AG04450 (cell line): Measurements from ENCODE around the gene ITGA7. TPM values are rescaled to one million over a fixed set of nuclear protein-coding genes. Genes with fewer than 3 reads are reported as not detected.
A peak's percentile ranks its signal among the peaks of the same experiment; 100 is the strongest.

ENCODE experiments used
- CTCF ChIA-PET: fragments of 300-600, 350-600 bp; formaldehyde crosslinking; extraction: SDS; loops from one replicate; lab custom pipeline; 2022; ENCODE audit warnings: antibody characterized with exemption, inconsistent platforms; lab: Charles Lee
- POLR2A ChIA-PET: fragments of 350-600 bp; formaldehyde crosslinking; extraction: SDS; loops from one replicate; lab custom pipeline; 2021; ENCODE audit warnings: antibody characterized with exemption, inconsistent platforms; lab: Yijun Ruan, JAX
- DNase-seq: peaks from one replicate; pipeline ENCODE4 v3.0.0-alpha.2; 2011; ENCODE audit warnings: low read depth, low spot score
- H3K27ac ChIP-seq: one replicate; pipeline ENCODE4 v1.5.1; 2012; ENCODE audit warnings: low read depth, low read length, control low read depth
- H3K27me3 ChIP-seq: one replicate; pipeline ENCODE4 v1.6.0; 2012; ENCODE audit warnings: low read length; ENCODE audit not compliant: control insufficient read depth, insufficient read depth
- H3K4me3 ChIP-seq: 2 replicates; pipeline ENCODE4 v1.5.1; 2011; ENCODE audit warnings: mild to moderate bottlenecking, low read depth, low read length, control low read depth
- H3K9me3 ChIP-seq: 2 replicates; pipeline ENCODE4 v1.5.1; 2012; ENCODE audit warnings: low read length; ENCODE audit not compliant: control insufficient read depth, insufficient read depth
- polyA plus RNA-seq: library from polyadenylated mRNA; depleted of rRNA; stranded (reverse); fragments of >200 nt; gene quantifications from 2 replicates; pipeline ENCODE4 v1.2.3, GENCODE V29; 2011
- TF ChIP-seq, protein P1 (sequence below): IDR thresholded peaks from 2 replicates; pipeline ENCODE4 v1.5.1; 2011; ENCODE audit warnings: low read depth, low read length, control low read depth, inconsistent platforms

The ITGA7 gene
- polyA plus RNA-seq, 1 experiment = 9.1 TPM

DNA sequence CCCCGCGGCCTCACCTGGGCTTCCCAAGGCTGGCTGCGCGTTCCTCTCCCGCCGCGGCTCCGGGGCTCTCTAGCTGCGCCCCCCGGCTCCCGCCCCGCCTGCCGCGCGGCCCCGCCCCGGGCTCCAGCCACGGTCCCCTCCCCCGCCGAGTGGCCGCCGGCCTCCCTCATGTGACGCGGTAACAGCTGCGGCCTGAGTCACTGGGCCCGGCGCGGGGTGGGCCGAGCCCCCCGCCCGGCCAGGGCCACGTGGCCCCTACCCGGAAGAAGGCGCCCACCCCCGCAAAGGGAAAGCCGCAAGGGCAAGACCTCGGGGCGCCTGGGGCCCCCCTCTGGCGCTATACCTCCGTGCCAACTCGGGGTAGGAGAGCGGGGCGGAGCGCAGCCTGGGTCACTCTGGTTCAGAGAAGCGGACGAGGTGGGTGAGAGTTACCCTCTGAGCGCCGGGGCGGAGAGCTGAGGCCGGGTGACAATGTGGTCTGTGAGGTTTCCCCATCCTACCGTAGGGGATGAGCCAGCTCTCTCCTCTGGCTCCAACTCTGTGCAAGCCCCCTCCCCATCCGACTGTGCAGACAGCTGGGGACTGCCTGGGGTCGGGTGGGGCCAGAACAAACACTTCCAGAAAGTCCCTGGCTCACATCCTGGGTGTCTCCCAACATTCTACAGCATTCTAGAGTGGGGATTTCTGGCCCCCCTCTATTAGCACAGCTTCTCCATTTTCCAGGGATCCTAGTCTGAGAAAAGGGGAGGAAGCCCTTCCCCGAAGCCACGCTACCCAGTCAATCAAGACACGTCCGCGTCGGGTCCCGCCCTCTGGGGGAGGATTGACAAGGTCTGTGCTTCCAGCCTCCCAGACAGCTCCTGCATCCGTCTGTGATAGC, 21.5 kb upstream of the ITGA7 start, which contains the start of gene CD63:
Gene CD63 (minus strand): TSS at position 71 of the 880 bp plus-strand sequence. CDS start 668 bp downstream, outside the sequence.
- Histone ChIP-seq H3K9me3 (no peaks in the 10 kb centered on the region; the same call in 1 of the 2 replicates), H3K4me3 (peak within 1 kb of the TSS; percentile 99), H3K27ac (peak within 1 kb of the TSS; percentile 100), H3K27me3 (no peaks in the 10 kb centered on the region)
- ChIA-PET CTCF (interaction anchor here (0.7 to 2.3 kb wide), 5 partner anchors 9 to 211 kb away, joined by 4 to 34 read pairs (median 4); partner anchors contain the start of gene RDH5), POLR2A (interaction anchor here (0.6 to 1.9 kb wide), 13 partner anchors 8 to 801 kb away, joined by 3 to 20 read pairs (median 4); partner anchors contain the start of genes BLOC1S1, DNAJC14, ORMDL2 and PA2G4)
- TF ChIP-seq, protein P1, sequence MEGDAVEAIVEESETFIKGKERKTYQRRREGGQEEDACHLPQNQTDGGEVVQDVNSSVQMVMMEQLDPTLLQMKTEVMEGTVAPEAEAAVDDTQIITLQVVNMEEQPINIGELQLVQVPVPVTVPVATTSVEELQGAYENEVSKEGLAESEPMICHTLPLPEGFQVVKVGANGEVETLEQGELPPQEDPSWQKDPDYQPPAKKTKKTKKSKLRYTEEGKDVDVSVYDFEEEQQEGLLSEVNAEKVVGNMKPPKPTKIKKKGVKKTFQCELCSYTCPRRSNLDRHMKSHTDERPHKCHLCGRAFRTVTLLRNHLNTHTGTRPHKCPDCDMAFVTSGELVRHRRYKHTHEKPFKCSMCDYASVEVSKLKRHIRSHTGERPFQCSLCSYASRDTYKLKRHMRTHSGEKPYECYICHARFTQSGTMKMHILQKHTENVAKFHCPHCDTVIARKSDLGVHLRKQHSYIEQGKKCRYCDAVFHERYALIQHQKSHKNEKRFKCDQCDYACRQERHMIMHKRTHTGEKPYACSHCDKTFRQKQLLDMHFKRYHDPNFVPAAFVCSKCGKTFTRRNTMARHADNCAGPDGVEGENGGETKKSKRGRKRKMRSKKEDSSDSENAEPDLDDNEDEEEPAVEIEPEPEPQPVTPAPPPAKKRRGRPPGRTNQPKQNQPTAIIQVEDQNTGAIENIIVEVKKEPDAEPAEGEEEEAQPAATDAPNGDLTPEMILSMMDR = no peak
- DNase-seq = peak; percentile 82

DNA sequence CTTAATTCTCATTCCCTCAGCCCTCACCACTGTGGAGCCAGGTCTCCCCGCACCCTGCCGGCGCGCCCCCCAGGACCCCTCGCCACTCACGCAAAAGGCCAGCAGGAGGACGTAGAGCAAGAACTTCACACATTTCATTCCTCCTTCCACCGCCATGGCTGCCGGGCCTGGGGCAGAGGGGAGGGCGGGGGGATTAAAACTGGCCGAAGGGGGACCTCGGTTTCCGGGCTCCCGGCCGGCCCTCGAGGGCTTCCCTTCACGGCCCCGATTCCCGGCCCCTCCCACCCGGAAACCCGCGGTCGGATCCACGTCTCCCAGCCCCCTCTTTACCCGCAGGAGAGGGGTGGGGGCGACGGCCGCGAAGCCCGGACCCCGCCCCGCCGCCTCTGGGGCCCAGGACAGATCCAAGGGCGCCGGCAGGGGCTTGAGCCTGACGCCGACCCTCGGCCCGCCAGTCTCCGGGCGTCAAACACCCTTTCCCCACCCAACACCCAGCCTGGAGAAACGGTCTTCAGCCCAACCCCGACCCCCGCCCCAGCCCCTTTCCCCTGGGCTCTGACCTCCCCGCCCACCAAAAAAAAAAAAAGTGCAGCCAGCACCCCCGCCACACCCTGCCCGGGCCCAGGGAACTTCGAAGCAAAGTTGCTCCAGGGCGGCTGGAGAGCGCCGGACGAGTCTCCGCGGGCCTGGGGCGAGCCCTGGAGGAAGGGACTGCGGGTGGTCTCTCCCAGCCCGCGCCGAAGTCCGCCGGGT, 20.7 kb upstream of the ITGA7 start:
- H3K9me3 ChIP-seq = no peaks in the 10 kb centered on the region; the same call in 1 of the 2 replicates
- peak overlapping the region; percentile 99 for H3K4me3 ChIP-seq
- no peak for DNase-seq
- TF ChIP-seq, protein P1 = no peak
- peak overlapping the region; percentile 92 for H3K27ac ChIP-seq
- ChIA-PET POLR2A (interaction anchor here (1.3 to 1.8 kb wide), 4 partner anchors 10 to 246 kb away, joined by 4 to 20 read pairs (median 12); partner anchors contain the start of genes BLOC1S1 and RAB5B), CTCF (interaction anchor here (1.7 to 2.3 kb wide), 2 partner anchors 8 to 10 kb away, joined by 5 to 34 read pairs; partner anchors contain the start of gene RDH5)
- H3K27me3 ChIP-seq = no peaks in the 10 kb centered on the region

DNA sequence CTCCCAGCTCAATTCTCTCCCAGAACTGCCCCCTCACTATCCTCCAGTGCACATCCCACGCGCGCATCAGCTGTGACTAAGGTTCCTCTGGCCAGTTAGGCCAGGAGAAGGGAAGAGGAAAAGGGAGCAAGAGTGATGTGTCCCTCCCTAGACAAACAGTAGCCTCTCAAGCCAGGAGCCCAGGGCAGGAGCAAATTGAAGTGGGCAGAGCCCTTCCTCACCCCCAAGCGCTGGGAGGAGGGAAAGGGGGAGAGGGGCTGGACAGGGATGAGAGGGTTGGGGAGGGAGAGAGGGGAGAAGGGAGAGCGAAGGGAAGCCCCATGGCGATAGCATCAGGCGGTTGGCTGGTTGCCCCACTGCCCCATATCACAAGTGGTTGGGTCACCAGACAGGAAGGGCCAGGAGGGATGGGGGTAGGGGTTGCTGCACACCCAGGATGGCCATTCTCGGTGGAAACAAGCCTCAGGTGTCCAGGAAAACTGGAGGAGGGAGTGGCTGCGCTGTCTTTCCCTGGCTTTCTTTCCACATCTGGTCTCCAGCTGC, 20.0 kb upstream of the ITGA7 start:
- Histone ChIP-seq H3K9me3 (no peaks in the 10 kb centered on the region; the same call in 1 of the 2 replicates), H3K27ac (peak overlapping the region; percentile 92), H3K4me3 (peak overlapping the region; percentile 99), H3K27me3 (no peaks in the 10 kb centered on the region)
- CTCF ChIA-PET = interaction anchor here (0.6 kb wide), 1 partner anchor 69 kb away, joined by 3 read pairs; no protein-coding TSS in a partner anchor
- POLR2A ChIA-PET = no interaction called here
- TF ChIP-seq, protein P1 = no peak
- DNase-seq = no peak

DNA sequence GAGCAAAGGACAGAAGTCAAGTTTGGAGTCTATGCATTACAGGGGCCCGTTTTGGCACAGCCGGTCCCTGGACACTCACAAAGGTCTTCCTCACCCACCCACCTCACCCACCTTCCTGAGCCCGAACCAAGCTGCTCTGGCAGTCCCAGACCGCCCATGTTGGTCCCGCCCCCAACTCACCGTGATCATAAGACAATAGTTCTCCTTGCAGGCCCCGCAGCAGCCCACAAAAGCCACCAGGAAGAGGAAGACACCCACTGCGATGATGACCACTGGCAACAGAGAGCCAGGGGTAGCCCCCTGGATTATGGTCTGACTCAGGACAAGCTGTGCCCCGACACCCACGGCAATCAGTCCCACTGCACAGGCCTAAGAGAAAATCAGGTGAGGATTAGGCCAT, 19.3 kb upstream of the ITGA7 start:
- Histone ChIP-seq H3K4me3 (peak overlapping the region; percentile 99), H3K27me3 (no peaks in the 10 kb centered on the region), H3K9me3 (no peaks in the 10 kb centered on the region; the same call in 1 of the 2 replicates), H3K27ac (no peak overlapping the region)
- DNase-seq = no peak
- CTCF ChIA-PET = interaction anchor here (0.6 kb wide), 1 partner anchor 70 kb away, joined by 3 read pairs; no protein-coding TSS in a partner anchor
- POLR2A ChIA-PET = no interaction called here
- TF ChIP-seq, protein P1 = no peak
